NCI-H146 treated with DMSO at 0.1 percent for 48 hours (cell line): ENCODE data around the gene ZNF407.

Experiments used
- DNase-seq: peaks from one replicate; lab custom pipeline; 2025; ENCODE audit not compliant: unreplicated experiment; lab: John Stamatoyannopoulos, UW

ZNF407 gene

DNA sequence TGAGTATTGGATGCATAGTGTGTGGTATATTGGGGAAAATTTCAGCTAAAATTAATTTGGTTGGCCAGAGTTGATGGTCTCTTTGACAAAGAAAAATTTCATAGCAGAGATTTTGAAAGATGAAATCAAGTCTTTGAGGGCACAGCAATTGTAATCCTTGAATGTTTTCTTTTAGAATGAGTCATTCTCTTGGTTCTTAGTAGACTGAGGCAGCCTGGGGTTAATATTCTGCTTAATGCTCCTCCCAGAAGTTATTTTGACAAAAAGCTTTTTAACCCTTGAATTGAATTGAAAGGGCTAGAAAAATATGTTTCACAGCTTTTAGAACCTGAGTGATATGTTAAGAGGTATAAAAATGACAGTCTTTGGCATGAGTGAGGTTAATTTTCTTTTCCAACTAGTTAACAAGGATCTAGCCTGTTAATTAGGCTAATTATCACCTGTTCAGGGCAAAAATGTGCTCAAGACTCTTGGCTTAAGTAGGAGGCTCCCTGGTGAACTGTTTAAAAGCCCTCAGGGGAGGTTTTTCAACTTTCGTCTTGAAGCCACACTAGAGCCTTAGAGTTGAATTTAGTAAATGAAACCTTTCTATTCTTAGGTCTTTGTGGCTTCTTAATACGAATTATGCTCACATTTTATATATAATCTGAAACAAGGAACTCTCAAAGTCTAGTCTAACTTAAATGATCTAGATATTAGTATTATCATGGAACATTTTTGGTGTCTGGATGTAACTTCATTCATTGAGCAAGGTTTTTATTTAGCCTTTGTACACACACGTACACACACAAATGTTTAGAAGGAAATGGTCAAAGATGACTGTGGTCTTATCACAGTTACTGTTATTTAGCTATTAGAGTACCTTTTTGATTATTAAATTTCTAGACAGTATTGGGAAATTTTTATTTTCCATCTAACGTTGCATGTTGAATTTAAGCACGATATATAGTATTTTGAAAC lies 272.5 kb downstream of the ZNF407 start:
- DNase-seq = no peak

DNA sequence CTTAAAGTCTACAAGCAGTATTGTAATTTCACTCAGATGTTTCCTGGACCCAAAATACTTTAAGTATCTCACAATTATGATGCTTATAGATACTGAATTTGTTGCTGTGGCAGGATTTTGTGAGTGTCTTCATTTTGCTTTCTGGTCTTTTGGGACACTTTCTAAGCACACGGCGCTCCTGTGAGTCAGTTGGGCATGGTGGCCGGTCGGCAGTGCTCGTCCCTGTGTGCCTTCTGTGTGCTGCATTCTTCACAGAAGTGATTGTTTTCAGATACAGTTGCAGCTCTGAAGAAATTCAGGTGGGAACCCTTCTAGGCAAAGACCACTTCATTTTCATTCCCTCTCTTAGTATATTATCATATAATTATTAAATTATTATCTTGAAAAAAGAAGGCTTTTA lies 273.3 kb downstream of the ZNF407 start:
- DNase-seq = no peak

DNA sequence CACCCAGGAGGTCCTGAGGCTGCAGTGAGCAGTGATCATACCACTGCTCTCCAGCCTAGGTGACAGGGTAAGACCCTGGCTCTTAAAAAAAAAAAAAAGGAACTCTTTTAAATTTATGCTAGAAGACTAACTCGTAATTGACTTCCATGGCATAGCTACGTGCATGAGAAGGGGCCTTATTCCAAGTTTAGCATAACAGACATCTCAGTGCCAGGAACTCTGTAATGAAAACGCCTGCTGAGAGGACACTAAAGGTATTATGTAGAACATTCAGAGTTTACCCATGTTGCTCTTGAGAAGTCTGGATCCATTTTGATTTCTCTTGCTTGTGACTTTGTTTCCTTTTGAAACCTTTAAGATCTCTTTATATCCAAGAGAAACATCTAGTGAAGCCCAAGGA lies 276.0 kb downstream of the ZNF407 start:
- DNase-seq = no peak

DNA sequence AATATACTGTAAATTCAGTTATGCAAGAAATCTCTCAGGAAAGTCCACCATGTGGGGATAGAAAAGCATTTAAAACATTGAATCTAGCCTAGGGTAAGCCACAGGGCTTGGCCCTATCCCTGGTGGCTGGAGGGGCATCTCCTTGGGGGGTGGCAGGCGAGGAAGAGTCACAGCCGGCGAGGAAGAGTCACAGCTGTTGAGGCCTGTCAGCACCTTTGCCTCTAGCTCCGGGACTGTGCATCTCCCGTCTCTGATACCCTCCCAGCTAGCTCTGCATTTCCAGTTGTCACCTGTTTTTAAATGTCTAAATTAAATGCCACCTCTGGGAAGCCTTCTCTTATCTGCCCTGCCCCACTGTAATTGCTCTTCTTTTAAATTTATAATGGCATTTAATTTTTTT lies 276.7 kb downstream of the ZNF407 start:
- DNase-seq = no peak

DNA sequence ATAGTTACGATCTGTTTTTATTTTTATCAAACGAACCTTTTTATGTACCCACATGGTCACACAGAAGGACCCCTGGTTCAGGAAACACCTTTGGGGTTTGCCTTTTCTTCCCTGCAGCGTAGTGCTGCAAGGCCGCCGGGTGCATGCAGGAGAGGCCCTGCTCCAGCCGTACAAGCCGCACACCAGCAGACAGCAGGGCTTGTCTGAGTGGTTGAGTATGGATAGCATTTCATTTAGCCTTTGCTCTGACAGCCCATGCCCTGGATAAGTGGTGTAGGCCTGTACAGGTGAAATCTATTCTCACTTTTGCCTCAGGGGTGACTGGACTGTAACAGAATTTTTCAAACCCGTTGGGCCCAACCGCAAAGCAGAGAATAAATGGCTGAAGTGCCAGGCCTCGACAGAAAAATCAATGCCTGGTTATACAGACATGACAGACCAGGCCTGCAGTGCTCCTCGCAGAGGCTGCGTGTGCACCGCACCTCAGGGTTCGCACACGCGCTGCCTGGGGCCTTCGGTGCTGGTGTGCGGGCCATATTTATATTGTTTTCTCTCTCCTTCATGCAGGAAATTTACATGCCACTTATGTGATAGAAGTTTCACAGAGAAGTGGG lies 279.1 kb downstream of the ZNF407 start:
- DNase-seq = no peak

DNA sequence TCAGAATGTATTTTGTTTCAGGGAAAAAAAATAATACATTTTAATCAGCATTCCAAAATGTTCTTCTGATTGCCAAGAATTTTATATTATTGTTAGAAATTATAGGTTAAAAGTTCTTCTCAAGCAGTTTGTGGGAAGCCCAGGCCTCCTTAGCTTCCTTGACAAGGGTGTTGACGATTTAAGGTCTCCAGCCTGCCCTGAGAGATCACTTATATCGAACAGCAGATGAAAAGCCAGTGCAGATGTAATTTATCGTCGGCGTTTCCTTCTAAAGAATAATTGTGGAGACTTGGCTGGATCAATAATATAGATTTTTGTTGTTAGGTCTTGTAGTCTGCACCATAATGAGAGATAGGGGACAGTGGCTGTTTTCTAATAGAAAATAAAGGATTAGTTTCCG lies 280.6 kb downstream of the ZNF407 start:
- DNase-seq = no peak

DNA sequence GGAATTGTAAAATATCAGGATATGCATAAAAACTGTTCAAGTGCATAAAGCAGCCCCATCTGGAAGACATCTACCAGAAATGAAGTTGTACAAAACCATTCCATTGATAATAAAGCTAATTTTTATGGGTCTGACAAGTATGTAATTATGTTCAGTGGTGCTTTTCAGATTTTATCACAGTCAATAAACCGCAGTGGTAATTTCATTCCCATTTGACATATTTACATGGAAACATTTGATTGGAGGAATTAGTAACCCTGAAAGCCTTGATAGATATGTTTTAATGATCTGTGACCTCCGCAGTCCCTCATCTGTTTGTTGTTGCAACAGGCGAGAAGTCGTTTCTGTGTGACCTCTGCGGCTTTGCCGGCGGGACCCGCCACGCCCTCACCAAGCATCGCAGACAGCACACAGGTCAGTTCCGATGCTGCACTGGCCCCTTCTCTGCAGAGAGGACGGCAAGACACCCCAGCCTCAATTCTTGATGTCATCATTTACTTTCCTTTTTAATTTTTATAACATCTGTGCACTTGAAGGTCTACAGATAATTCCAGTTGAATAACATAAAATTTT lies 283.1 kb downstream of the ZNF407 start:
- DNase-seq = no peak

DNA sequence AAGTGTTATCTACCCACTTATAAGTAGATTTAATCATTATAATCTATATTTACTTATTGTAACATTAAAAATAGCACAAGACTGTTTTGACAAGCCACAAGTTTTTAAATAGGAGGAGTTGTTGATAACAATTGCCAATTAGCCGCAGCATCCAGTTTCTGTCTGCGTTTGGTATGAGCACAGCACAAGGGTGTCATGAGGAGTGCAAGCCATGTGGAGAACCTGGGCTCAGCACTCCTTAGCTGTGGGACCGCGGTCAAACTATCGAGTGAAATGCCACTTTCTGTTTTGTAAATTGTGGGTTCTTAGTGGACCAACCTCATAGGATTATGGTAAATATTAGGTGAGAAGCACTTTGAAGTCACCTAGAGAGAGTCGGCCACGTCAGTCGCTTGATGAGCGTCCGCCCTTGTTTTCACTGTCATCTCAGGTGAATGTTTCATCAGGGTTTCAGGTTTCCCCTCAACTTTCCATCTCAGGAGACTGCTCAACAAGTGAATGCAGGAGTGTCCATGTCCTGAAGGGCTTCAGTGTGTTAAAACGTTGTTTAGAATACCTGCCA lies 294.5 kb downstream of the ZNF407 start:
- no peak for DNase-seq

DNA sequence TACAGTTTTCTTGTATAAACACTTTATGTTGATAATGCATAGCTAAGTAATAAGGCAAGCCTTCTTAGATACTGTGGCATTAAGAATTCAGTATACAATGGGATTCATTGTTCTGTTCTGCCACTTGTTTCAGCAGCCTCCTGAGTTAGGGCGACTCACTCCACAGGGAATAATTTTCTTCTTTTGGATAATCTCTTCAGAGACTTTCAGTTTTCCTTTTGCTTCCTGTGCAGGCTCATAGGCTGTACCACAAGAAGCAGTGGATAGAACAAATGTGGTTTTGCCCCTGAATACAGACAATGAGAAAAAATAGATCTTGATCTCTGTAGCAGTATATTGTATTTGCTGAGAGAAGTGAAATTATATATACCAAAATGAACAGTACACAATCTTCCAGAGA lies 298.0 kb downstream of the ZNF407 start:
- no peak for DNase-seq

DNA sequence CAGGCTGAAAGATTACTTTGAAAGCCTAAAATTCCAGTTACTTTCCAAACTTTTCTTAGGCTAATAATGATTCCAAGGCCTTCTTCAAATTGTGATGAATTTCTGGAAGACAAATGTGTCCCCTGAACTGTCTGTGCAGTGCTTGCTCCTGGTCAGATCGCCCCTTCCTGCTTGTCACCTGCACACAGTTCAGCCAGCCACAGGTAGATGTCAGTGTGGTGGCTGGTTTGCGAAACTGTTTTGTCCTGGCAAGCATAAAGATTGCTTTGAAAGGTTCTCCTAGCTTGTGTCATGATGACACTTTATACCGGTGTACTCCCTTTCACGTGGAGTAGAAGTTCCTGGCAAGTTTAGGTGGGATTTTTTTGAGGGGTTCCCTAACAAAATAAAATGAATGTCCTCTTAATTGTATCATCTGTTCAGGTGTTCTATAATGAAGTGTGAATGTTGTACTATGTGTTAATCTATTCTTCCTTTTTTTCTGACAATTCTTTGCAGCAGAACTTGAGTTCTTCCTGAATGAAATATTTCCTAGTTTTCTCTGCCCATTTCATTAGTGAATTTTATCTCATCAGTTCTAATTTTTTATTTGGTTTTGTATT lies 298.8 kb downstream of the ZNF407 start:
- peak; percentile 85 for DNase-seq

DNA sequence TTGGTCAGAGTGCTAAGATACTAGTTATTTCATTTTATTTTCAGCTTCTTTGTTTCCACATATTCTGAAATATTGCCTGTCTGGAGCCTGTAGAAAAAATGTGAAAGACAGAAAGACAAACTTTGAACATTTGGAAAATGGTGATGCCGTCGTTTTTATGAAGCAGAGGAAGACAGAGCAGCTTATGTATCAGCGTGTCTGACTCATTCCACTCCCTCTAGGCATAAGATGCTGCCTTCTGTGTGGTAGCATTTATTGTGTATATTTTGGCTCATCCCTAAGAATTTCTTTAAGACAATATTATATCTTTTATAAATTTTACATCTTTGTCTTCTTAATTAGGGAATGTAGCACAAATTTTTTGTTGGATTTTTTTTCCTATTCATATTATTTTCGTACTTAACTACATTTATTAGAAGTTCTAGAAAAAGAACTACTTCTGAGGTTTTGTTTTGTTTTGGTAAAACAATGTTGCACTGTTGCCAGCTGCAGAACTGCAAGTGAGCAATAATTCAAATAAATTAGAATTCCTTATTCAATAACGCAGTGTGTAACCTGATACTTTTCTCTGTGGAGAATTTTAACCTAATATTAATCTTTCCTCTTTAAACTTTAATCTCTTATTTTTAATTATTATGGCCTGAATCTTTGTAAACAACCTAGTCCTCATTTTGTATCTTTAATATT lies 300.4 kb downstream of the ZNF407 start:
- DNase-seq = no peak

DNA sequence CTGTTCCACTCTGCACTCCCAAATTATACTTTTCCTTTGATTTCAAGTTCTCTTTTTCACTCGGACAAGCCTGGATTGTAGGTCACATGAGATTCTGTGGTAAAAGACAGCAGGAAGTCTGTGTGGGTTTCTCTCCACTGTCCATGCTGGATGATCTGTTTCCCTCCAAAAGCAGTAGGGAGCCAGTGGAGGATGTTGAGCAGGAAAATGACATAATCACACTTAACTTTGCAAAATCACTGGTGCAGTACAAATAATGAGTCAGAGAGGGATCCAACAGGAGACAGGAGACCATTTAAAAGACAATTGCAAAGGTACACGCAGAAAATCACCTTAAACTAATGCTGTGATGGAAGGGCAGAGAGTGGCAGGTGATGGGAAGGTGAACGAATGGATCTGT lies 301.3 kb downstream of the ZNF407 start:
- DNase-seq = peak; percentile 77

DNA sequence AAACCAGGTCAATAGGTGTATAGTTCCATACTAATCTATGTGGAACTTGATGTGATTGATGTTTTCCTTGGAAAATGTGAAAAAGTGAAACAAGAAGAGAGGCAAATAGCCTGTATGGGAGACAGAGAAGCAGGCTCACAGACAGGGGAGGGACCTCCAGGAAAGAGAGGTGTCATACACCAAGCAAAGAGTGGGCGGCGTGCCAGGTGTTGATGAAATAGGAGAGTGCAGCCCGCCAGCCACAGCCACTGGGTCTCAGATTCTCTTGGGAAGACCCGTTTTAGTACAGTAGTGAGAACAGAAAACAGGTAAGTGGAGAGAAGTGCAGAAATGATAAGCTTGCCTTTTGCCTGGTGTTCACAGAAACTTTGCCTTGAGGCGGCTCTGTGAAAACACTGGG lies 301.9 kb downstream of the ZNF407 start:
- DNase-seq = peak; percentile 24

DNA sequence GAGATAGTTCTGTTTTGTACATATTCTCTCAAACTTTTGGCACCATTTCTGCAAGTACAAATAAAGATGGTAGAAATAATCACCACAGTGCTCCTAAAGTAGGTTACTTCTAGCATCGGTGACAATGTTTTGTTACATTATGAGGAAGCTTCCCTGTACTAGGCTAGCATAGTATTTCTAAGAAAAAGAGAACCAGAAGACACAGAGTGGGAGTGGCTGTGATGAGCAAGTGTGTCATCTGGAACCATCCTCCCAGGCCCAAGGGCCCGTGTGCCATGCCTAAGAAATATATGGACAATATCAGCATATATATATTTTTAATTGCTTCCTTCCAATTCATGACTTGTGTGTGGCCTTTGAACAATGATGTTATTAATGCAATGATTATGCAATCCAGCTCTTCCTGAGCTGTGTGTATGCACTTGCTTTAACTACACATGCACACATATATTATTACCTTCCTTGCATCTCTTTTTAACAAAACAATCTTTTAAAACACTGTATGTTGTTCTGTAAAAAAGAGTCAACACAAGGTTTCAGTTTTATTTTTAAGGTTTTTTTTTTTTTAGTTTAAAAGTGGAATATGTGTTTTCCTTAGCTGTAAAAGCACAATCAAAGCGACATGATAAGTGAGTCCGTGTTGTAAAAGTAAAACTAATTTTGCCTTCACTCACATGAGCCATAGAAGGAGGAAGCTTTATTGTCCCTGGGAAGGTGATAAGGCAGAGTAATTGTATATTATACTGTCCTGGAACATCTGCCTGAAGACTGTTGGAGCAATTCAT lies 303.9 kb downstream of the ZNF407 start:
- DNase-seq = no peak

DNA sequence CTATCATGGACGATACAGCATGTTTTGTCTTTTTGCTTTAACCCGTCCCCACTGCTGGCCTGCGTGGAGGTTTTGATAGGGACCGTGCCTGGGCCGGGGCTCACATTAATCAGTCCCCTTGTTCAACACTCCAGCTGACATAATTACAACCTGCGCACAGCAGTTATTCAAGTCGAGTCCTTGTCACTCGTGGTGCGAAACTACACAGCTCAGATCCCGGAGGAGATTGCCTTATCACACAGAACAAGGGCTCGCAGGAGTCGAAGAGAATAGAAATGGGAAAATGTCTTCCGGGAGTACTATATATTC lies 304.4 kb downstream of the ZNF407 start:
- no peak for DNase-seq

DNA sequence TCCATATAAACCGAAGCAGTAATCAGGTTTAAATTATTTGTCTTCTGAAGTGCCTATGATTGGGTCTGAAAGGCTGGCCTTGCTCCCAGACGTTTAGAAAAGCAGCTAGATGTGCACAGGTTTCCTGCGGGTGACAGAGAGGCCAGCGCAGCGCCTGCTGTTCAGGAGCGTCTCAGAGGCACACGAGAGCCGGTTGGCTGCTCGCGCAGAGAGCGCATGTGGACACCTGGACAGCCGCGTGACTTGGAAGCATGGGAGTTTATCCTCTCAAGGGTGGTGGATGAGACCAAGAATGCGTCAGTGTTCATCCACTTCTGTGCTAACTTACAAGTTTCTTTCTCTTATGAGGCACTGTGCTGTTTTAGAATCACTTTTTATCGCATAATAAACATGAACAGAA lies 307.6 kb downstream of the ZNF407 start:
- no peak for DNase-seq

DNA sequence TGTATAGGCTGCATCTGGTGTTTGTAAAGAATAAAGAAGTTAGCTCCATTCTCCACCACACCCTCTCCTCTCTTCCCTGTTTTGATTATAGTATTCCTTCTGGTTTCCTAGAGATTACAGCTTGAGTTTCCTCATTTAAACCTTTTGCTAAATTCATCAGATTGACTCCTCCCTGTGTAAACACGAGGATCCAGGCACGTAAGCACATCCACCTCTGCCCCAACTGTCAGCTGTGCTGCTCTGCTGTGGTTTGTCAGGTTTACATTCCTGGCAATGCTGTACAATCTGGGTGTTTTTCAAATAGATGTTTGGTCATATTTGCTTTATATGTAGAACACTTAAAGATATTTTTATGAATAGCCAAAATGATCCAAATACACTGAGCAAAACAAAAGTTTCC lies 308.5 kb downstream of the ZNF407 start:
- DNase-seq = no peak

DNA sequence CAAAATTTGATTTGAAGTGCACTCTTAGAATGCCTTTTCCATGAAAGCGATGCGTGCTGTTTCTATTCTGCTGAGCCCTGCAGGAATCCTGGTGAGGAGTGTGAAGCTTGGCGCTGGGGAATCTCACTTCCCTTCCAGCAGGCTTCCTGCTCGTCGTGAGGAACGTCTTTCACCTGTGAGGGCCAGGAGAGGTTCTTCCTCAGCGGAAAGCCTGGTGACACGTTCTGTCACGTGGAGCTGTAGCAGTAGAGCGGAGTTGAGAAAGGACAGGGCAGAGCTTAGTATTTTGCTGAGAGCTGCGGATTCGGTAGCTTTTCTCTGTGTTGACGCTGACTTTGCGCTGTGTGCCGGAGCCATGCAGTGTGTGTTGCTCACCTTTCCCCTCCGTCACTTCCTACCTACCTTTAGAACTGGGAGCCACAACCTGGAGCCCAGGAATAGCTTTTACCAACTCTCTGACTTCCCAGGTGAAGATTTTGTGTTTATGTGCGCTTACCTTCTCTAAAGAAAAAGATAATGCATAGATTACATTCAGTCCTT lies 316.5 kb downstream of the ZNF407 start:
- no peak for DNase-seq

DNA sequence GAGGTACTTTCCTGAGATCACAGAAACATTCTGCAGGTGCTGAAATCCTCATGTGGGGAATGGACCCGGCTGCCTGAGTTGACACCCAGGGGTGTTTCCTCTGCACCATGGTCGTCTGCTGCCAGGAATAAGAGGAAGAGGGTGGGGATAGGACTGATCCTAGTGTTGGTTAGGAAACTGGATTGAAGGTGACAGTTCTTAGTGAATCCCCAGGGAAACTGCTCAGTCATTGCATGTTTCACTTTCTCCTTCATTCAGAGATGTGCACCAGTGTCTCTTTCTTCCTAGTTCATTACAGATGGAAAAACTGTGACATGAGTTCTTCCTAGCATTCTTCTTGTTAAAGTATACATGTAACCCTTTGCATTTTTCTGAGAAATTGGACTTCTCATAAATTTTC lies 317.0 kb downstream of the ZNF407 start:
- DNase-seq = no peak

DNA sequence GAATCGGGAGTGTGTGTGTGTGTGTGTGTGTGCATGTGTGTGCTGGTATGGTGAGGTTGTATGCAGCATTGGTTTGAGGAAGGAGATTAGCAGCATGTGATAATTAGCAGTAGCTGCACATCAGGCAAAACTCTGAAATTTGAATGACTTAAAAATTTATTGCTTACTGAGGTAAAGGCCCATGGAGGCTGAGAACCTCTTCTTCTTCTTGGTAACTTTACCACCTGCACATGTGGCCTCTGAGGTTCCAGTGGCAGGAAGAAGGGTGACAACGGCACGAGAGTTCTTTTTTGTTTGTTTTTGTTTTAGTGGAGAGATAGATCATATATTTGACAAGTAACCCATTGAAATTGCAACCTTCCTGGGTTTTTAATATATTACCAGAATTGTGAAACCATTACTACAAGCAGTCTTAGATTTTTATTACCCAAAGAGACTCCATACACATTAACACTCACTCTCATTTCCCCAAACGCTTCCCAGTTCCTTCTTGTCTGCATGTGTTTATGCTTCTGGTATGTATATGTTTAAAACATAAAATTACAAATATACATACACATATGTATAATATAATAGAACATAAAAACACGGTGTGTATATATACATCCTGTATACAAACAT lies 319.2 kb downstream of the ZNF407 start:
- no peak for DNase-seq
